Stimulated activated naive B cell treated with anti-CD40 and anti-IgM and Interleukin-4, amounts not matched to agents 10 μg/mL and 1 μg/mL and 100 μg/mL, for 72 hours (primary cell): ENCODE results near the gene PAPSS2.
A peak's percentile ranks its signal among the peaks of the same experiment; 100 is the strongest.
"Not testable (repeated sequence)": the region's sequence is repeated elsewhere in the genome, so short reads cannot be mapped to it uniquely, and the experiment has no call there.

Experiments used
- ATAC-seq, 2 donors: fragments of 150-1000 bp; cut with Tn5 transposase; replicated peaks; 2 replicates each; pipeline ENCODE4 v1.10.0; 2021; ENCODE audit warnings: moderate library complexity in 1 of 2
- DNase-seq: peaks from one replicate; pipeline ENCODE4 v3.0.0; 2021
- H3K27ac Mint-ChIP-seq: one replicate; pipeline ENCODE4 v1.8.0; 2022; ENCODE audit warnings: mild to moderate bottlenecking, mixed read lengths
- H3K27me3 Mint-ChIP-seq, 2 donors: one replicate each; pipeline ENCODE4 v1.8.0; 2022; ENCODE audit warnings: mixed read lengths in 2 of 2
- H3K36me3 Mint-ChIP-seq, 2 donors: one replicate each; pipeline ENCODE4 v1.8.0; 2022; ENCODE audit warnings: mixed read lengths in 2 of 2, mild to moderate bottlenecking in 1 of 2
- H3K4me1 Mint-ChIP-seq, 2 donors: one replicate each; pipeline ENCODE4 v1.8.0; 2022; ENCODE audit warnings: mixed read lengths in 2 of 2, mild to moderate bottlenecking in 1 of 2
- H3K4me3 Mint-ChIP-seq, 2 donors: one replicate each; pipeline ENCODE4 v1.8.0; 2022; ENCODE audit warnings: mild to moderate bottlenecking in 2 of 2, mixed read lengths in 2 of 2, moderate library complexity in 1 of 2
- H3K9me3 Mint-ChIP-seq, 2 donors: one replicate each; pipeline ENCODE4 v1.8.0; 2022; ENCODE audit warnings: mixed read lengths in 2 of 2, mild to moderate bottlenecking in 1 of 2

The PAPSS2 gene

GRCh38 chr10:87632454-87632853 lies 27.2 kb upstream of the PAPSS2 start:
- Mint-ChIP-seq H3K9me3 (peaks cover 4 to 7% of the 10 kb centered on the region in 2 donors), H3K27me3 (no peaks in the 10 kb centered on the region), H3K36me3 (peaks cover 2 to 10% of the 10 kb centered on the region in 2 donors), H3K4me3 (no peak overlapping the region), H3K4me1 (peaks cover 14 to 20% of the 10 kb centered on the region in 2 donors), H3K27ac (no peak overlapping the region)
- DNase-seq, result no peak
- no peak for ATAC-seq

- H3K9me3 Mint-ChIP-seq, result peaks cover 4 to 7% of the 10 kb centered on the region in 2 donors
- H3K27ac Mint-ChIP-seq, result no peak overlapping the region
Observed at GRCh38 chr10:87634311-87634710, 25.4 kb upstream of the PAPSS2 start.

DNA sequence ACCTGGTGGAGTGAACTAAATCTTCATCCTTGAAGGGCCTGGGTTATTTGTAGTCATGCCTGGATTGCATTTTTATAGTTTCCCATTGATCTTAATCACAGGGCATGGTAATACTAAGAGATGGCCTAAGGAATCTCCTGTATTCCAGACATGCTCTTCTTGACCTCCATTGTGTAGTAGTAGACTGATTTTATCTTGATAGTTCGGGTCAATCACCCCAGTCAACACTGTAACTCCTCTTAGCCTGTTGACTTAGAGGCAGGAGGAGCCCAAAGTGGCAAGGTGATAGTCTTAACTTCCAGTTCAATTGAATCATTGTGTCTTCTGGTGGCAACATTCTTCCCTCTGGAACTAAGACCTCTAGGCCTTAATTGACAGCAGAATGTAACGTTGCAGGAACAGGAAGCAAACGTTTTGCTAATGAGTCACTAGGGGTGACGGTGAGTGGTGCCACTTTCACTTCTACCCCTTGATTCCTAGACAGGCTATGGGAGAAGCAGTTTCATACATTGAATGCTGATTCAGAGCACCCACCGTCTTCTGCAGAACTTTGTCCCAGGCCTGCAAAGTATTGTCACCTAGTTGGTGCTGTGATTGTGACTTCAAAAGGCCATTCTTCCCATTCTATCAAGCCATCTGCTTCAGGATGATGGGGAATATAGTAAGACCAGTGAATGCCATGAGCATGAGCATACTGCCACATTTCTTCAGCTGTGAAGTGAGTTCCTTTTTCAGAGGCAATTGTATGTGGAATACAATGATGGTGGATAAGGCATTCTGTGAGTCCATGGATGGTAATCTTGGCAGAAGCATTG lies 24.0 kb upstream of the PAPSS2 start:
- ATAC-seq (peak; percentile 93 to 94), DNase-seq (peak; percentile 23)
- Mint-ChIP-seq H3K27ac (peak overlapping the region; percentile 82), H3K4me3 (peak overlapping the region in 1 of 2 donors; percentile 13), H3K4me1 (peaks cover 14 to 20% of the 10 kb centered on the region in 2 donors), H3K27me3 (no peaks in the 10 kb centered on the region), H3K36me3 (peaks cover 2 to 10% of the 10 kb centered on the region in 2 donors), H3K9me3 (peaks cover 4 to 7% of the 10 kb centered on the region in 2 donors)

More at GRCh38 chr10:87634311-87634710, 25.4 kb upstream of the PAPSS2 start:
- no peak for ATAC-seq
- no peak for DNase-seq
- Mint-ChIP-seq H3K4me1 (peaks cover 14 to 20% of the 10 kb centered on the region in 2 donors), H3K4me3 (no peak overlapping the region), H3K27me3 (no peaks in the 10 kb centered on the region), H3K36me3 (peaks cover 2 to 10% of the 10 kb centered on the region in 2 donors)

DNA sequence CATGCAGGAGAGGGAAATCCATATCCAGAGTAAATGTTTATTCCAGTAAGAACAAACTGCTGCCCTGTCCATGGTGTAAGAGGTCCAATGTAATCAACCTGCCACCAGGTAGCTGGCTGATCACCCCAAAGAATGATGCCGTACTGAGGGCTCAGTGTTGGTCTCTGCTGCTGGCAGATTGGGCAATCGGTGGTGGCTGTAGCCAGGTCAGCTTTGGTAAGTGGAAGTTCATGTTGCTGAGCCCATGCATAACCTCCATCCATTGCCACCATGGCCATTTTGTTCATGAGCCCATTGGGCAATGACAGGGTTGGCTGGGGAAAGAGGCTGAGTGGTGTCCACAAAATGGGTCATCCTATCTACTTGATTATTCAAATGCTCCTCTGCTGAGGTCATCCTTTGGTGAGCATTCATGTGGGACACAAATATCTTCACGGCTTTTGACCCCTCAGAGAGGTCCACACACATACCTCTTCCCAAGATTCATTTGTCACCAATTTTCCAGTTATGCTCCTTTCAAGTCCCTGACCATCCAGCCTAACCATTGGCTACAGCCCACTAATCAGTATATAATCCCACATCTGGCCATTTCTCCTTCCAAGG lies 23.3 kb upstream of the PAPSS2 start:
- Mint-ChIP-seq H3K4me1 (peaks cover 14 to 20% of the 10 kb centered on the region in 2 donors), H3K4me3 (no peak overlapping the region), H3K36me3 (peaks cover 2 to 10% of the 10 kb centered on the region in 2 donors), H3K27me3 (no peaks in the 10 kb centered on the region), H3K27ac (no peak overlapping the region), H3K9me3 (peaks cover 4 to 7% of the 10 kb centered on the region in 2 donors)
- DNase-seq (no peak), ATAC-seq (no peak)

- Mint-ChIP-seq H3K4me3 (no peak overlapping the region), H3K9me3 (peaks cover under 1 to 7% of the 10 kb centered on the region in 2 donors), H3K36me3 (peaks cover 2 to 7% of the 10 kb centered on the region in 2 donors), H3K4me1 (peaks cover 16 to 21% of the 10 kb centered on the region in 2 donors), H3K27me3 (no peaks in the 10 kb centered on the region), H3K27ac (no peak overlapping the region)
- no peak for DNase-seq
- no peak for ATAC-seq
Observed at GRCh38 chr10:87639493-87639892, 20.2 kb upstream of the PAPSS2 start.

GRCh38 chr10:87640043-87640442 lies 19.6 kb upstream of the PAPSS2 start:
- peaks cover 20 to 25% of the 10 kb centered on the region in 2 donors for H3K4me1 Mint-ChIP-seq
- DNase-seq, result no peak
- peaks cover 2 to 7% of the 10 kb centered on the region in 2 donors for H3K36me3 Mint-ChIP-seq
- no peaks in the 10 kb centered on the region for H3K27me3 Mint-ChIP-seq
- H3K27ac Mint-ChIP-seq, result no peak overlapping the region
- no peak for ATAC-seq
- H3K9me3 Mint-ChIP-seq, result peaks cover 4 to 9% of the 10 kb centered on the region in 2 donors
- no peak overlapping the region for H3K4me3 Mint-ChIP-seq

- ATAC-seq, result no peak
- no peak for DNase-seq
- no peaks in the 10 kb centered on the region for H3K36me3 Mint-ChIP-seq
- H3K9me3 Mint-ChIP-seq, result peaks cover 4 to 9% of the 10 kb centered on the region in 2 donors
- H3K4me3 Mint-ChIP-seq, result no peak overlapping the region
- no peaks in the 10 kb centered on the region for H3K27me3 Mint-ChIP-seq
- no peak overlapping the region for H3K27ac Mint-ChIP-seq
- H3K4me1 Mint-ChIP-seq, result peaks cover 12% of the 10 kb centered on the region in 2 donors
Observed at GRCh38 chr10:87642486-87642885, 17.2 kb upstream of the PAPSS2 start.

DNA sequence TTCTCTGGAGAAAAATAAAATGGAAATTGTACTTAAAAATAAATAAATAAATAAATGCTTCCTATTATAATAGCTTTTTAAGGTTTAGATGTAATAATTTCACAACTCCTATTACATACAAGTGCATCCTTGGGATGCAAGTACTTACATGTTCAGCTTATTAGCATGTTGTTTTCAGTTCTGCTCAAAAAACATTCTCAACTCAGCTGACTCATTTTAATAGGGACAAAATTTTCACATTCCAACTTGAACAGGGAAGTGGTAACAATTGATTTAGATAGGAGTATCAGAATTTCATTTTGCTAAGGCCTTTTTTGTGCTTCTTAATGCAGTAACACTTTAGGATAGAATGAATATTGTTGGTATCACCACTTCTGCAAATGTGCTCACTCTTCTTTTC lies 16.7 kb upstream of the PAPSS2 start:
- H3K9me3 Mint-ChIP-seq, result peaks cover 4 to 9% of the 10 kb centered on the region in 2 donors
- no peak overlapping the region for H3K4me3 Mint-ChIP-seq
- ATAC-seq (peak; percentile 11 to 12), DNase-seq (no peak)
- peaks cover 12% of the 10 kb centered on the region in 2 donors for H3K4me1 Mint-ChIP-seq
- H3K27me3 Mint-ChIP-seq, result no peaks in the 10 kb centered on the region
- no peak overlapping the region for H3K27ac Mint-ChIP-seq
- H3K36me3 Mint-ChIP-seq, result no peaks in the 10 kb centered on the region

DNA sequence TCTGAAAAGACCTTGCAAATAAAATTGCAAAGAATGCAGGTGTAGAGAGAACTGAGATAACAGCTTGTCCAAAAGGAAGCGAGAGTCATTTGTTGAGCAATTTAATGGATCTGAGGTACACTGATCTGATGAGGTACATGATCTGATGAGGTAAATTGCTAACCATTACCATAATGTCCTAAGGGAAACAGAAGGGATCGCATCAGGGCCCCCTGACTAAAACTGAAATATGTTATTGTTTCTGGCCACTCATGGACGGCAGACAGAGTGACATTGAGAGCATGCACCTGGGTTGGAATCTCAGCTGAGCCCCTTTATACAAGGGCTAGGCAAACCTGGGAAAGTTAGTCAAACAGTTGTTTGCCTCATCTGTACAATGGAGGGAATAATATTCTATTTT lies 15.8 kb upstream of the PAPSS2 start:
- H3K27me3 Mint-ChIP-seq, result no peaks in the 10 kb centered on the region
- H3K27ac Mint-ChIP-seq, result no peak overlapping the region
- DNase-seq, result no peak
- ATAC-seq, result peak; percentile 41 to 55
- no peak overlapping the region for H3K4me3 Mint-ChIP-seq
- H3K36me3 Mint-ChIP-seq, result no peaks in the 10 kb centered on the region
- peaks cover 12% of the 10 kb centered on the region in 2 donors for H3K4me1 Mint-ChIP-seq
- H3K9me3 Mint-ChIP-seq, result peaks cover 4 to 9% of the 10 kb centered on the region in 2 donors

- not testable (repeated sequence) for DNase-seq, H3K9me3 Mint-ChIP-seq, H3K27ac Mint-ChIP-seq, H3K4me3 Mint-ChIP-seq, H3K27me3 Mint-ChIP-seq, H3K36me3 Mint-ChIP-seq, ATAC-seq
- peaks cover 12% of the 10 kb centered on the region in 2 donors for H3K4me1 Mint-ChIP-seq
Observed at GRCh38 chr10:87644500-87644899, 15.2 kb upstream of the PAPSS2 start.

DNA sequence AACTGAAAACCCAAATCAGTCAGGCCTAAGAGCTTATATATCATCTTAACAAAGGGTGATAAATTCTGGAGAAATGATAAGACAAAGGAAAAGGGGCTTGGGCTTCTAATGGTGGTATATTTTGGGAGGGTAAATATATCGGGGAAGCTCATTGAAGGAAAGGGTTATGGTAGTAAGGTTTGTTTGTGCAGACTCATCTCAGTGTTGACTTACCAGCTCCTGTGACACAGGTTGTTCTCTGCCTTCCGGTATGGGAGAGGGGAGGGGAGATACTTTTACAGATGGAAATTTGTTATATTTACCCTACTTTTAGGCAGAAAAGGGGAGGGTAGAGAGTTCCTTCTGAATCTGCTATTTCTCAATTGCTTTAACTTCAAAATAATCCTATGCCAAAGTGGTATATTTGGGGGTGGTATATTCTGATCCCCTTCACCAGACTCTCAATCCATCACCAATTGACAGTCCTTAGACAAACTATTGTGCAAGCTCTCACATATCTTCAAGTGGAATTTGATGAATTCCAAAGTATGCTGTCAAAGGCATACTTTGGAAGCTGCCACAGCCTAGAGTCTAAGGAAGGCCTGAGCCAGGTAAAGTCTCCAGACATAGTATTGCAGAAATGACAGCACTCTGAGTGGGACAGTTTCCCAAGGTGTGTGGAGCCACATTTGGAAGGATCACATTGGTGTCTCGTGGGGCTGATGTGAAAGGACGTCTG lies 13.3 kb upstream of the PAPSS2 start:
- no peak for DNase-seq
- no peak overlapping the region for H3K4me3 Mint-ChIP-seq
- H3K27me3 Mint-ChIP-seq, result peaks cover 0 to under 1% of the 10 kb centered on the region in 2 donors
- no peaks in the 10 kb centered on the region for H3K36me3 Mint-ChIP-seq
- H3K27ac Mint-ChIP-seq, result no peak overlapping the region
- ATAC-seq, result no peak
- peaks cover 12% of the 10 kb centered on the region in 2 donors for H3K4me1 Mint-ChIP-seq
- peaks cover 4 to 9% of the 10 kb centered on the region in 2 donors for H3K9me3 Mint-ChIP-seq

GRCh38 chr10:87646935-87647334 lies 12.7 kb upstream of the PAPSS2 start:
- Mint-ChIP-seq H3K4me1 (peaks cover 12% of the 10 kb centered on the region in 2 donors), H3K9me3 (peaks cover 4 to 9% of the 10 kb centered on the region in 2 donors), H3K27ac (no peak overlapping the region), H3K4me3 (no peak overlapping the region), H3K27me3 (peaks cover 0 to 6% of the 10 kb centered on the region in 2 donors), H3K36me3 (no peaks in the 10 kb centered on the region)
- ATAC-seq (peak; percentile 71 to 81), DNase-seq (no peak)

DNA sequence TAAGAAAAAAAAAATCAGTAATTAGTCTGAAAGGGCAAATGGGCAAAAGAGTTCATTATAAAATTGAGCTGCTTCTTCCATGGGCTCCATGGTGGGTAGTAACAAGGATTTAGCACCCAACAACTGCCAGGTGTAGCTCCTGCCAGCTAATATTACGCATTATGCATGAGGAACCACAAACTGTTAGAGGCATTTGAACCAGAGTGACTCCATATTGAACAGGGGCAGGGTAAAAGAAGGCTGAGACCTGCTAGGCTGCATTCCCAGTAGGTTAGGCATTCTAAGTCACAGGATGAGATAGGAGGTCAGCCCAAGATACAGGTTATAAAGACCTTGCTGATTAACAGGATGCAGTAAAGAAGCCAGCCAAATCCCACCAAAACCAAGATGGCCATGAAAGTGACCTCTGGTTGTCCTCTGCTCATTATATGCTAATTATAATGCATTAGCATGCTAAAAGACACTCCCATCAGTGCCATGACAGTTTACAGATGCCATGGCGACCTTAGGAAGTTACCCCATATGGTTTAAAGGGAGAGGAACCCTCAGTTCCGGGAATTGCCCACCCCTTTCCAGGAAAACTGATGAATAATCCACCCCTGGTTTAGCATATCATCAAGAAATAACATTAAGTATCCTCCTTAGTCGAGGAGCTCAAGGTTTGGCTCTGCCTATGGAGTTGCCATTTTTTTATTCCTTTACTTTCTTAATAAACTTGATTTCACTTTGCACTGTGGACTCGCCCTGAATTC lies 8.7 kb upstream of the PAPSS2 start:
- ATAC-seq, result no peak
- peaks cover 6 to 7% of the 10 kb centered on the region in 2 donors for H3K4me1 Mint-ChIP-seq
- H3K36me3 Mint-ChIP-seq, result no peaks in the 10 kb centered on the region
- no peak for DNase-seq
- H3K4me3 Mint-ChIP-seq, result no peak overlapping the region
- peaks cover 0 to 3% of the 10 kb centered on the region in 2 donors for H3K9me3 Mint-ChIP-seq
- H3K27me3 Mint-ChIP-seq, result peaks cover 0 to 7% of the 10 kb centered on the region in 2 donors
- no peak overlapping the region for H3K27ac Mint-ChIP-seq

DNA sequence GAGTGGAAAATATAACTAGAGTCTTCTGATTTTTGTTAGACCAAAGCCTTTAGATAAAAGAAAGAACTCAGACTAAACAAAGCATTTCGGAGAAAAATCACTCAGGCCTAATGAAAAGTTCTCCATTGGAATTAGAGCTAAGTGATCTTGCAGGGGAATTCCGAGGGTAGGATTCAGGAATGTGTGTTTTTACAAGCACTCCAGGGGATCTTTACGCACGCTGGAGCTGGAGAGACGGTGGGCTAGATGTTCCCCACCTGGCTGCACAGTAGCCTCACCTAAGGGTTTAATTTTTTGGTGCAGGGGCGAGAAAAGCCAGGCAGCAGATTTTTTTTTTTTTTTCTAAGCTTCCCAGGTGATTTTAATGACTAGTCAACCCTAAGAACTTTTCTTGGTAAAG lies 7.9 kb upstream of the PAPSS2 start:
- DNase-seq (no peak), ATAC-seq (no peak)
- Mint-ChIP-seq H3K4me1 (peaks cover 5 to 6% of the 10 kb centered on the region in 2 donors), H3K27ac (no peak overlapping the region), H3K36me3 (no peaks in the 10 kb centered on the region), H3K9me3 (peaks cover 0 to 3% of the 10 kb centered on the region in 2 donors), H3K4me3 (no peak overlapping the region), H3K27me3 (peaks cover 0 to 7% of the 10 kb centered on the region in 2 donors)
